GM12878 (cell line): Measurements from ENCODE around the gene HRG.

Source experiments
- KDM1A ChIP-seq: fragments of 200-600 bp; sonication (generic); IDR thresholded peaks from 2 replicates; pipeline ENCODE4 v1.6.1; 2016; ENCODE audit warnings: borderline replicate concordance
- NBN ChIP-seq: fragments of 450-650 bp; IDR thresholded peaks from 2 replicates; pipeline ENCODE4 v1.6.1; 2016
- PAX8 ChIP-seq: fragments of 450-650 bp; IDR thresholded peaks from 2 replicates; pipeline ENCODE4 v1.6.1; 2017; ENCODE audit warnings: mild to moderate bottlenecking, moderate library complexity
- POLR2A ChIP-seq: IDR thresholded peaks from 2 replicates; pipeline ENCODE4 v1.6.1; 2011; ENCODE audit warnings: low read depth, mild to moderate bottlenecking, low read length
- RAD21 ChIP-seq: IDR thresholded peaks from 2 replicates; pipeline ENCODE4 v1.6.1; 2011; ENCODE audit warnings: mild to moderate bottlenecking, low read depth, low read length, moderate library complexity; ENCODE audit not compliant: insufficient read depth
- RAD51 ChIP-seq: fragments of 450-650 bp; IDR thresholded peaks from 2 replicates; pipeline ENCODE4 v1.6.1; 2016; ENCODE audit warnings: moderate library complexity, mild to moderate bottlenecking, inconsistent platforms
- SMAD1 ChIP-seq: fragments of 450-650 bp; IDR thresholded peaks from 2 replicates; pipeline ENCODE4 v1.6.1; 2018; ENCODE audit warnings: mild to moderate bottlenecking, low read depth; ENCODE audit not compliant: partially characterized antibody
- TBL1XR1 ChIP-seq: IDR thresholded peaks from 2 replicates; pipeline ENCODE4 v1.6.1; 2012; ENCODE audit warnings: low read depth, low read length, improper control_type of control experiment
- TCF7 ChIP-seq: IDR thresholded peaks from 2 replicates; pipeline ENCODE4 v1.6.1; 2014; ENCODE audit warnings: antibody characterized with exemption, borderline replicate concordance
- TF ChIP-seq, protein P1 (sequence below), 3 experiments: IDR thresholded peaks in 2 of 3; conservative IDR thresholded peaks in 1 of 3; 2 replicates each; pipeline ENCODE4 v1.5.1; 2011; ENCODE audit warnings: low read depth in 3 of 3, low read length in 3 of 3, mild to moderate bottlenecking in 3 of 3, control low read depth in 2 of 3, moderate library complexity in 2 of 3, inconsistent platforms in 1 of 3, mixed read lengths in 1 of 3; ENCODE audit not compliant: control insufficient read depth in 2 of 3, insufficient read depth in 1 of 3; ENCODE audit errors: extremely low read depth in 1 of 3
- TF ChIP-seq, protein P2 (sequence below): fragments of 450-650 bp; IDR thresholded peaks from 2 replicates; pipeline ENCODE4 v1.6.1; 2016; ENCODE audit warnings: mild to moderate bottlenecking
- TF ChIP-seq, protein P3 (sequence below): fragments of 450-650 bp; IDR thresholded peaks from 2 replicates; pipeline ENCODE4 v1.6.1; 2016; ENCODE audit warnings: mild to moderate bottlenecking, moderate library complexity, borderline replicate concordance

DNA sequence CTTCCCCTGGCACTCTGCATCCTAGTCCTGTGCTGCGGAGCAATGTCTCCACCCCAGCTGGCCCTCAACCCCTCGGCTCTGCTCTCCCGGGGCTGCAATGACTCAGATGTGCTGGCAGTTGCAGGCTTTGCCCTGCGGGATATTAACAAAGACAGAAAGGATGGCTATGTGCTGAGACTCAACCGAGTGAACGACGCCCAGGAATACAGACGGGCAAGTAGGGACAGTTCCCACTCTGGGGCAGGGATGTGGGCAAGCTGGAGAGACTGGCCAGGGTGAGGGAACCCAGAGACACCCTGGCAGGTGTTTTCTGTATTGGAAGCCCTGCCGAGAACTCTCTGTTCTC lies 25.4 kb upstream of the HRG start:
- TF ChIP-seq, protein P1, sequence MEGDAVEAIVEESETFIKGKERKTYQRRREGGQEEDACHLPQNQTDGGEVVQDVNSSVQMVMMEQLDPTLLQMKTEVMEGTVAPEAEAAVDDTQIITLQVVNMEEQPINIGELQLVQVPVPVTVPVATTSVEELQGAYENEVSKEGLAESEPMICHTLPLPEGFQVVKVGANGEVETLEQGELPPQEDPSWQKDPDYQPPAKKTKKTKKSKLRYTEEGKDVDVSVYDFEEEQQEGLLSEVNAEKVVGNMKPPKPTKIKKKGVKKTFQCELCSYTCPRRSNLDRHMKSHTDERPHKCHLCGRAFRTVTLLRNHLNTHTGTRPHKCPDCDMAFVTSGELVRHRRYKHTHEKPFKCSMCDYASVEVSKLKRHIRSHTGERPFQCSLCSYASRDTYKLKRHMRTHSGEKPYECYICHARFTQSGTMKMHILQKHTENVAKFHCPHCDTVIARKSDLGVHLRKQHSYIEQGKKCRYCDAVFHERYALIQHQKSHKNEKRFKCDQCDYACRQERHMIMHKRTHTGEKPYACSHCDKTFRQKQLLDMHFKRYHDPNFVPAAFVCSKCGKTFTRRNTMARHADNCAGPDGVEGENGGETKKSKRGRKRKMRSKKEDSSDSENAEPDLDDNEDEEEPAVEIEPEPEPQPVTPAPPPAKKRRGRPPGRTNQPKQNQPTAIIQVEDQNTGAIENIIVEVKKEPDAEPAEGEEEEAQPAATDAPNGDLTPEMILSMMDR (IDR thresholded peaks at IDR 0.05 in 2 of 3, conservative IDR thresholded peaks at IDR 0.05 in 1 of 3; ENCODE audit: control insufficient read depth in 2 of 3, extremely low read depth in 1 of 3, insufficient read depth in 1 of 3, low read depth in 3 of 3, low read length in 3 of 3): no peak
- TF ChIP-seq PAX8 (no peak), TCF7 (no peak), SMAD1 (no peak), POLR2A (no peak), TBL1XR1 (no peak), KDM1A (no peak), NBN (no peak), RAD21 (no peak), RAD51 (no peak)
- TF ChIP-seq, protein P2, sequence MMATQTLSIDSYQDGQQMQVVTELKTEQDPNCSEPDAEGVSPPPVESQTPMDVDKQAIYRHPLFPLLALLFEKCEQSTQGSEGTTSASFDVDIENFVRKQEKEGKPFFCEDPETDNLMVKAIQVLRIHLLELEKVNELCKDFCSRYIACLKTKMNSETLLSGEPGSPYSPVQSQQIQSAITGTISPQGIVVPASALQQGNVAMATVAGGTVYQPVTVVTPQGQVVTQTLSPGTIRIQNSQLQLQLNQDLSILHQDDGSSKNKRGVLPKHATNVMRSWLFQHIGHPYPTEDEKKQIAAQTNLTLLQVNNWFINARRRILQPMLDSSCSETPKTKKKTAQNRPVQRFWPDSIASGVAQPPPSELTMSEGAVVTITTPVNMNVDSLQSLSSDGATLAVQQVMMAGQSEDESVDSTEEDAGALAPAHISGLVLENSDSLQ: no peak
- TF ChIP-seq, protein P3, sequence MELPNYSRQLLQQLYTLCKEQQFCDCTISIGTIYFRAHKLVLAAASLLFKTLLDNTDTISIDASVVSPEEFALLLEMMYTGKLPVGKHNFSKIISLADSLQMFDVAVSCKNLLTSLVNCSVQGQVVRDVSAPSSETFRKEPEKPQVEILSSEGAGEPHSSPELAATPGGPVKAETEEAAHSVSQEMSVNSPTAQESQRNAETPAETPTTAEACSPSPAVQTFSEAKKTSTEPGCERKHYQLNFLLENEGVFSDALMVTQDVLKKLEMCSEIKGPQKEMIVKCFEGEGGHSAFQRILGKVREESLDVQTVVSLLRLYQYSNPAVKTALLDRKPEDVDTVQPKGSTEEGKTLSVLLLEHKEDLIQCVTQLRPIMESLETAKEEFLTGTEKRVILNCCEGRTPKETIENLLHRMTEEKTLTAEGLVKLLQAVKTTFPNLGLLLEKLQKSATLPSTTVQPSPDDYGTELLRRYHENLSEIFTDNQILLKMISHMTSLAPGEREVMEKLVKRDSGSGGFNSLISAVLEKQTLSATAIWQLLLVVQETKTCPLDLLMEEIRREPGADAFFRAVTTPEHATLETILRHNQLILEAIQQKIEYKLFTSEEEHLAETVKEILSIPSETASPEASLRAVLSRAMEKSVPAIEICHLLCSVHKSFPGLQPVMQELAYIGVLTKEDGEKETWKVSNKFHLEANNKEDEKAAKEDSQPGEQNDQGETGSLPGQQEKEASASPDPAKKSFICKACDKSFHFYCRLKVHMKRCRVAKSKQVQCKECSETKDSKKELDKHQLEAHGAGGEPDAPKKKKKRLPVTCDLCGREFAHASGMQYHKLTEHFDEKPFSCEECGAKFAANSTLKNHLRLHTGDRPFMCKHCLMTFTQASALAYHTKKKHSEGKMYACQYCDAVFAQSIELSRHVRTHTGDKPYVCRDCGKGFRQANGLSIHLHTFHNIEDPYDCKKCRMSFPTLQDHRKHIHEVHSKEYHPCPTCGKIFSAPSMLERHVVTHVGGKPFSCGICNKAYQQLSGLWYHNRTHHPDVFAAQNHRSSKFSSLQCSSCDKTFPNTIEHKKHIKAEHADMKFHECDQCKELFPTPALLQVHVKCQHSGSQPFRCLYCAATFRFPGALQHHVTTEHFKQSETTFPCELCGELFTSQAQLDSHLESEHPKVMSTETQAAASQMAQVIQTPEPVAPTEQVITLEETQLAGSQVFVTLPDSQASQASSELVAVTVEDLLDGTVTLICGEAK: no peak
